WTC11 (cell line): Measurements from ENCODE around the gene OGT. TPM values are rescaled to one million over a fixed set of nuclear protein-coding genes. Genes with fewer than 3 reads are reported as not detected.

Experiments used
- ATAC-seq: fragments of 200-7000 bp; cut with Tn5 transposase; 2 replicates; pipeline ENCODE4 v1.10.0; 2021; ENCODE audit warnings: mild to moderate bottlenecking, moderate library complexity
- CTCF ChIA-PET: fragments of 300-600 bp; sonication (Branson Sonifier 250); formaldehyde crosslinking; loops from one replicate; lab custom pipeline; 2021; ENCODE audit warnings: antibody characterized with exemption; lab: Charles Lee
- POLR2A ChIA-PET: fragments of 350-600 bp; sonication (Branson Sonifier 250); formaldehyde crosslinking; loops from one replicate; lab custom pipeline; 2021; ENCODE audit warnings: antibody characterized with exemption; lab: Charles Lee
- DNase-seq: peaks from one replicate; pipeline ENCODE4 v3.0.0; 2021; ENCODE audit warnings: low spot score
- H3K27ac Mint-ChIP-seq: 2 replicates; pipeline ENCODE4 v1.8.0; 2021; ENCODE audit warnings: mixed read lengths
- H3K27me3 Mint-ChIP-seq: 2 replicates; pipeline ENCODE4 v1.8.0; 2021; ENCODE audit warnings: low read depth, mild to moderate bottlenecking, moderate library complexity, mixed read lengths
- H3K36me3 Mint-ChIP-seq: 2 replicates; pipeline ENCODE4 v1.8.0; 2021; ENCODE audit warnings: mixed read lengths
- H3K4me1 Mint-ChIP-seq: 2 replicates; pipeline ENCODE4 v1.8.0; 2022; ENCODE audit warnings: mixed read lengths
- H3K4me3 Mint-ChIP-seq: 2 replicates; pipeline ENCODE4 v1.8.0; 2021; ENCODE audit warnings: mild to moderate bottlenecking, moderate library complexity, mixed read lengths
- H3K9me3 Mint-ChIP-seq: 2 replicates; pipeline ENCODE4 v1.8.0; 2021; ENCODE audit warnings: mixed read lengths
- CBFB ChIP-seq: sonication (generic); formaldehyde crosslinking; IDR thresholded peaks from 2 replicates; pipeline ENCODE4 v1.8.1; 2022; ENCODE audit warnings: mild to moderate bottlenecking, low read depth, missing genetic modification reagents
- CREM ChIP-seq: sonication (generic); formaldehyde crosslinking; IDR thresholded peaks from 2 replicates; pipeline ENCODE4 v1.8.1; 2022; ENCODE audit warnings: mild to moderate bottlenecking, missing genetic modification reagents, moderate library complexity
- FOXJ3 ChIP-seq: sonication (generic); formaldehyde crosslinking; IDR thresholded peaks from 2 replicates; pipeline ENCODE4 v1.9.0; 2021; ENCODE audit warnings: missing genetic modification reagents, mild to moderate bottlenecking, borderline replicate concordance
- FOXK1 ChIP-seq: sonication (generic); formaldehyde crosslinking; IDR thresholded peaks from 2 replicates; pipeline ENCODE4 v1.8.0; 2022; ENCODE audit warnings: mild to moderate bottlenecking, moderate library complexity, missing genetic modification reagents
- GRHL2 ChIP-seq: fragments of 250-450 bp; sonication (Bioruptor Pico); IDR thresholded peaks from 2 replicates; pipeline ENCODE4 v1.8.0; 2022; ENCODE audit warnings: mild to moderate bottlenecking, moderate library complexity; ENCODE audit not compliant: insufficient replicate concordance, severe bottlenecking
- GTF2I ChIP-seq: fragments of 250-450 bp; sonication (Bioruptor Pico); conservative IDR thresholded peaks from 2 replicates; pipeline ENCODE4 v1.4.0; 2021; ENCODE audit warnings: mild to moderate bottlenecking
- OVOL2 ChIP-seq: fragments of 250-450 bp; sonication (Bioruptor Pico); IDR thresholded peaks from 2 replicates; pipeline ENCODE4 v1.9.0; 2021; ENCODE audit warnings: mild to moderate bottlenecking, borderline replicate concordance
- PRRX2 ChIP-seq: fragments of 250-450 bp; sonication (Bioruptor Pico); IDR thresholded peaks from 2 replicates; pipeline ENCODE4 v1.8.0; 2021; ENCODE audit warnings: mild to moderate bottlenecking
- RORB ChIP-seq: fragments of 250-450 bp; sonication (Bioruptor Pico); IDR thresholded peaks from 2 replicates; pipeline ENCODE4 v1.9.0; 2021; ENCODE audit warnings: mild to moderate bottlenecking
- SOX15 ChIP-seq: fragments of 250-450 bp; sonication (Bioruptor Pico); IDR thresholded peaks from 2 replicates; pipeline ENCODE4 v1.9.0; 2021; ENCODE audit warnings: mild to moderate bottlenecking
- SP1 ChIP-seq: sonication (generic); formaldehyde crosslinking; conservative IDR thresholded peaks from 2 replicates; pipeline ENCODE4 v1.8.1; 2022; ENCODE audit warnings: missing genetic modification reagents
- TCF7 ChIP-seq: sonication (generic); formaldehyde crosslinking; IDR thresholded peaks from 2 replicates; pipeline ENCODE4 v1.8.0; 2022; ENCODE audit warnings: mild to moderate bottlenecking, low read depth, missing genetic modification reagents, moderate library complexity
- ZMAT4 ChIP-seq: fragments of 250-450 bp; sonication (Bioruptor Pico); IDR thresholded peaks from 2 replicates; pipeline ENCODE4 v1.9.0; 2021; ENCODE audit warnings: mild to moderate bottlenecking
- ZNF263 ChIP-seq: sonication (generic); formaldehyde crosslinking; IDR thresholded peaks from 2 replicates; pipeline ENCODE4 v1.8.1; 2022; ENCODE audit warnings: low read depth, mild to moderate bottlenecking, moderate library complexity, missing genetic modification reagents
- ZNF512 ChIP-seq: sonication (generic); formaldehyde crosslinking; IDR thresholded peaks from 2 replicates; pipeline ENCODE4 v1.8.1; 2022; ENCODE audit warnings: missing genetic modification reagents, borderline replicate concordance
- ZNF532 ChIP-seq: fragments of 250-450 bp; sonication (Bioruptor Pico); IDR thresholded peaks from 2 replicates; pipeline ENCODE4 v1.9.0; 2021; ENCODE audit warnings: mild to moderate bottlenecking, borderline replicate concordance
- ZNF671 ChIP-seq: fragments of 250-450 bp; sonication (Bioruptor Pico); IDR thresholded peaks from 2 replicates; pipeline ENCODE4 v1.8.0; 2021; ENCODE audit warnings: mild to moderate bottlenecking
- ZSCAN18 ChIP-seq: fragments of 250-450 bp; sonication (Bioruptor Pico); IDR thresholded peaks from 2 replicates; pipeline ENCODE4 v2.1.2; 2022; ENCODE audit warnings: mild to moderate bottlenecking, moderate library complexity
- total RNA-seq: library from RNA; stranded (reverse); gene quantifications from 3 replicates; pipeline ENCODE4 v1.2.3, GENCODE V29; 2021
- TF ChIP-seq, protein P1 (sequence below): sonication (generic); formaldehyde crosslinking; IDR thresholded peaks from 2 replicates; pipeline ENCODE4 v1.8.1; 2022; ENCODE audit warnings: low read depth, missing genetic modification reagents, borderline replicate concordance
- TF ChIP-seq, protein P2 (sequence below): sonication (generic); formaldehyde crosslinking; IDR thresholded peaks from 2 replicates; pipeline ENCODE4 v1.8.0; 2022; ENCODE audit warnings: missing genetic modification reagents

Gene OGT
- total RNA-seq, 1 experiment from 2014 or later: 126 TPM

DNA sequence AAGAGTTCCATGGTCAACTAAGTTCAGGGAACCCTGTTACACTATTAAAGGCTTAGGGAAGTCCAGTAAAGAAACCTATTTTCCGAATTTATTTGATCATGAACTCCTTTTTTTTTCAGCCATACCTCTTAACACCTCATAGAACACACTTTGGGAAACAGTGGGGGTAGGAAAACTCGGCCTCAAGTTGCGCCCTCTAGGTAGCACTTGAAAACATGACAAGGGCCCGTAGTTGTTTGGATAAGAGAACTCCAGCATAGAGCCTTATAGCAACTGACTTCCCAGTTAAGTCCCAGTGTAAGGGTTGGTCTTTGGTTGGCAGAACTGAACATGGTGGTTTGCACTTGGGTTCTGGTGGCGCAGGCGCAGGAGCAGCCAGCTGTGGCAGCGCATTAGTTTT is 14.4 kb downstream of the OGT start:
- no peak for TF ChIP-seq FOXJ3 (CRISPR knock-in tag)
- no peak for TF ChIP-seq ZNF532 (CRISPR knock-in tag)
- TF ChIP-seq ZNF671 (CRISPR knock-in tag): no peak
- no peak for TF ChIP-seq OVOL2 (CRISPR knock-in tag)
- TF ChIP-seq TCF7 (CRISPR knock-in tag): no peak
- TF ChIP-seq, protein P1, sequence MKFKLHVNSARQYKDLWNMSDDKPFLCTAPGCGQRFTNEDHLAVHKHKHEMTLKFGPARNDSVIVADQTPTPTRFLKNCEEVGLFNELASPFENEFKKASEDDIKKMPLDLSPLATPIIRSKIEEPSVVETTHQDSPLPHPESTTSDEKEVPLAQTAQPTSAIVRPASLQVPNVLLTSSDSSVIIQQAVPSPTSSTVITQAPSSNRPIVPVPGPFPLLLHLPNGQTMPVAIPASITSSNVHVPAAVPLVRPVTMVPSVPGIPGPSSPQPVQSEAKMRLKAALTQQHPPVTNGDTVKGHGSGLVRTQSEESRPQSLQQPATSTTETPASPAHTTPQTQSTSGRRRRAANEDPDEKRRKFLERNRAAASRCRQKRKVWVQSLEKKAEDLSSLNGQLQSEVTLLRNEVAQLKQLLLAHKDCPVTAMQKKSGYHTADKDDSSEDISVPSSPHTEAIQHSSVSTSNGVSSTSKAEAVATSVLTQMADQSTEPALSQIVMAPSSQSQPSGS (CRISPR knock-in tag): no peak
- TF ChIP-seq GTF2I (CRISPR knock-in tag): no peak
- TF ChIP-seq ZNF512: no peak
- no peak for TF ChIP-seq CREM (CRISPR knock-in tag)
- TF ChIP-seq RORB (CRISPR knock-in tag): no peak
- TF ChIP-seq SOX15: no peak
- TF ChIP-seq CBFB (CRISPR knock-in tag): no peak
- no peak for TF ChIP-seq SP1
- TF ChIP-seq ZSCAN18 (CRISPR knock-in tag): no peak
- no peak for TF ChIP-seq GRHL2 (CRISPR knock-in tag)
- TF ChIP-seq, protein P2, sequence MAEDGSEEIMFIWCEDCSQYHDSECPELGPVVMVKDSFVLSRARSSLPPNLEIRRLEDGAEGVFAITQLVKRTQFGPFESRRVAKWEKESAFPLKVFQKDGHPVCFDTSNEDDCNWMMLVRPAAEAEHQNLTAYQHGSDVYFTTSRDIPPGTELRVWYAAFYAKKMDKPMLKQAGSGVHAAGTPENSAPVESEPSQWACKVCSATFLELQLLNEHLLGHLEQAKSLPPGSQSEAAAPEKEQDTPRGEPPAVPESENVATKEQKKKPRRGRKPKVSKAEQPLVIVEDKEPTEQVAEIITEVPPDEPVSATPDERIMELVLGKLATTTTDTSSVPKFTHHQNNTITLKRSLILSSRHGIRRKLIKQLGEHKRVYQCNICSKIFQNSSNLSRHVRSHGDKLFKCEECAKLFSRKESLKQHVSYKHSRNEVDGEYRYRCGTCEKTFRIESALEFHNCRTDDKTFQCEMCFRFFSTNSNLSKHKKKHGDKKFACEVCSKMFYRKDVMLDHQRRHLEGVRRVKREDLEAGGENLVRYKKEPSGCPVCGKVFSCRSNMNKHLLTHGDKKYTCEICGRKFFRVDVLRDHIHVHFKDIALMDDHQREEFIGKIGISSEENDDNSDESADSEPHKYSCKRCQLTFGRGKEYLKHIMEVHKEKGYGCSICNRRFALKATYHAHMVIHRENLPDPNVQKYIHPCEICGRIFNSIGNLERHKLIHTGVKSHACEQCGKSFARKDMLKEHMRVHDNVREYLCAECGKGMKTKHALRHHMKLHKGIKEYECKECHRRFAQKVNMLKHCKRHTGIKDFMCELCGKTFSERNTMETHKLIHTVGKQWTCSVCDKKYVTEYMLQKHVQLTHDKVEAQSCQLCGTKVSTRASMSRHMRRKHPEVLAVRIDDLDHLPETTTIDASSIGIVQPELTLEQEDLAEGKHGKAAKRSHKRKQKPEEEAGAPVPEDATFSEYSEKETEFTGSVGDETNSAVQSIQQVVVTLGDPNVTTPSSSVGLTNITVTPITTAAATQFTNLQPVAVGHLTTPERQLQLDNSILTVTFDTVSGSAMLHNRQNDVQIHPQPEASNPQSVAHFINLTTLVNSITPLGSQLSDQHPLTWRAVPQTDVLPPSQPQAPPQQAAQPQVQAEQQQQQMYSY (CRISPR knock-in tag): no peak
- no peak for TF ChIP-seq FOXK1 (CRISPR knock-in tag)
- no peak for TF ChIP-seq ZMAT4 (CRISPR knock-in tag)
- TF ChIP-seq ZNF263 (CRISPR knock-in tag): no peak
- TF ChIP-seq PRRX2: no peak
- Mint-ChIP-seq H3K4me3 (no peak overlapping the region), H3K27me3 (no peaks in the 10 kb centered on the region), H3K27ac (no peak overlapping the region), H3K36me3 (peaks cover 38% of the 10 kb centered on the region), H3K9me3 (no peaks in the 10 kb centered on the region), H3K4me1 (peaks cover 14% of the 10 kb centered on the region)
- DNase-seq (no peak), ATAC-seq (peak; percentile 64)
- ChIA-PET POLR2A (no interaction called here), CTCF (no interaction called here)
